ENCODE data around the gene MMAB.

The MMAB gene

DNA sequence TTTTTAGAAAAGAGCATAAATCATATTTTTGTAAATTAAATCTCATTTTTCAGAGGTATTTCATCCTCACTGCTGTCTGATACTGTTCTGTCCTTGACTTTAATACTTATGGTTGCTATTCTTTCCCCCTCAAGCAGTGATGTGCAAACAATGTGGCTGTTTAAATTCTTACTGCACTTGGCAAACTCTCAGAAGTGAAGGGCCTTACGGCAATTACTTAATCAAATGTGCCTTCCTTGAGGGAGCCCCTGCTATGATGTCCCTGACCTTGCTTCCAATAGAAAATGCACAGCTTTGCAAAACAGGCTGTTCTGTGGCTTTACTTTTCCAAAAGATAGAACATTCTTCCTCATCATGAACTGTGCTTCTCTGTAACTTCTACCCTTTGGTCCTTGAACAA lies 60.7 kb downstream of the MMAB start:
- Histone ChIP-seq H3K36me3 (ENCODE audit: insufficient read depth, low read length) (peaks cover 19% of the 10 kb centered on the region), H2AFZ (ENCODE audit: low read length, unreplicated experiment) (no peak overlapping the region), H3K27me3 (ENCODE audit: insufficient read depth, low read length) (no peaks in the 10 kb centered on the region), H3K79me2 (ENCODE audit: control insufficient read depth, insufficient read depth, low read length, unreplicated experiment) (no peaks in the 10 kb centered on the region), H3K4me1 (ENCODE audit: control insufficient read depth, insufficient read depth, low read length, unreplicated experiment) (no peaks in the 10 kb centered on the region), H3K27ac (ENCODE audit: low read depth, low read length) (no peak overlapping the region), H3K4me3 (ENCODE audit: low read depth, low read length) (no peak overlapping the region)

DNA sequence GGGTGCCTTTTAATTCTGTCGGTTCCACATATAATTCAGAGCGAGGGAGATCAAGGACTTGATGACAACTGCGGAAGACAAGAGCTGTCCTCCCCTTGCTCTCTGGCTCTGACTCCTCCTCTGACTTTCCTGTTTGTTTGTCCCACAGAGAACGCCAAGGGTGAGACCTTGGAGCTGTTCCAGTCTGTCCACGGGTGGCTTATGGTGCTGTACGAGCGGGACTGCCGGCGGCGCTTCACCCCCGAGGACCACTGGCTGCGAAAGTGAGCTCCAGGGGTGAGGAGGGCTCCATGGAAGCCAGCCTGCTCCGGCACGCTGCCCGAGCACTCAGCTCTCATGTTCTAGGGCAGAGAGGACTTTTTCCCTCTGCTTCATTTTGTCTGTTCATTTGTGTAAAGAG lies 63.1 kb downstream of the MMAB start:
- Histone ChIP-seq H3K4me3 (ENCODE audit: low read depth, low read length) (no peak overlapping the region), H3K27me3 (ENCODE audit: insufficient read depth, low read length) (no peaks in the 10 kb centered on the region), H2AFZ (ENCODE audit: low read length, unreplicated experiment) (no peak overlapping the region), H3K4me1 (ENCODE audit: control insufficient read depth, insufficient read depth, low read length, unreplicated experiment) (no peaks in the 10 kb centered on the region), H3K36me3 (ENCODE audit: insufficient read depth, low read length) (peaks cover 17% of the 10 kb centered on the region), H3K79me2 (ENCODE audit: control insufficient read depth, insufficient read depth, low read length, unreplicated experiment) (no peaks in the 10 kb centered on the region), H3K27ac (ENCODE audit: low read depth, low read length) (no peak overlapping the region)

DNA sequence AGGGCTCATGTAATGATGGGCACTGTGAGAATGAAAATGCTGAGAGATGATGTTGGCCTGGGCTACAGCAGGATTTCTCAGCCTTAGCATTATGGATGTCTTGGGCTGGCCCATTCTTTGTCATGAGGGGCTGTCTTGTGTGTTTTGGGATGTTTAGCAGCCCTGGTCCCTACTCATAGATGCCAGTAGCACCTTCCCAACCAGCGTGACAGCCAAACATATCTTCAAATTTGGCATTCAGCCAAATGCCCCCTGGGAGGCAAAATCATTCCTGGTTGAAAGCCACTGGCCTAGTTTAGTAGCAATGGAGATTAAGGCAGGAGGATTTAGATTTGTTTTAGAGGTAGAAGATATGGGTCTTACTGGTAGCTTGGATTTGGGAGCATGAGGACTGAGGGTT lies 69.2 kb downstream of the MMAB start:
- Histone ChIP-seq H3K4me1 (ENCODE audit: control insufficient read depth, insufficient read depth, low read length, unreplicated experiment) (no peaks in the 10 kb centered on the region), H3K36me3 (ENCODE audit: insufficient read depth, low read length) (peaks cover 18% of the 10 kb centered on the region), H3K27me3 (ENCODE audit: insufficient read depth, low read length) (no peaks in the 10 kb centered on the region), H2AFZ (ENCODE audit: low read length, unreplicated experiment) (no peak overlapping the region), H3K4me3 (ENCODE audit: low read depth, low read length) (no peak overlapping the region), H3K27ac (ENCODE audit: low read depth, low read length) (no peak overlapping the region), H3K79me2 (ENCODE audit: control insufficient read depth, insufficient read depth, low read length, unreplicated experiment) (no peaks in the 10 kb centered on the region)
